ENCODE results near the gene OTUB2.

DNA sequence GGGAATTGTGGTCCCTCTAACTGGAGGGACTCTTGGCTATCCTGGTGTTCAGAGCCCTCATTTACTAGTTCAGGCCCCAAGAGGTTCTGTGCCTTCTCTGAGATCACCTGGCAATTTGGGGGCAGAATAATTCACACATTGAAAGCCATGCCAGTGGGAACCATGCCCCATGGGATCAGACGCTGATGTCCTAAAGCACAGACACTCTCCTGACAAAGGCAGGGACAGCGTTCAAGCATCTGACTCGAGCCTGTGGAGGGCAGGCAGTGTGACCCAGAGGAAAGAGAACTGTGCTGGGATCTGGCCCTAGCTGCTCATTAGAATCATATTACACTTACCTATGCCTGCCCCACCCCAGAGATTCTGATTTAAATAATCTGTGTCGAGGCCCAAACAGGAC, 47.4 kb upstream of the OTUB2 start:
- TF ChIP-seq EZH2 (IDR thresholded peaks at IDR 0.05; ENCODE audit: insufficient read depth, poor library complexity, severe bottlenecking) (no peak), EZH2phosphoT487 (IDR thresholded peaks at IDR 0.05; ENCODE audit: insufficient read depth, low read depth) (no peak)
